ENCODE data around the gene HOXC6.

Gene HOXC6

DNA sequence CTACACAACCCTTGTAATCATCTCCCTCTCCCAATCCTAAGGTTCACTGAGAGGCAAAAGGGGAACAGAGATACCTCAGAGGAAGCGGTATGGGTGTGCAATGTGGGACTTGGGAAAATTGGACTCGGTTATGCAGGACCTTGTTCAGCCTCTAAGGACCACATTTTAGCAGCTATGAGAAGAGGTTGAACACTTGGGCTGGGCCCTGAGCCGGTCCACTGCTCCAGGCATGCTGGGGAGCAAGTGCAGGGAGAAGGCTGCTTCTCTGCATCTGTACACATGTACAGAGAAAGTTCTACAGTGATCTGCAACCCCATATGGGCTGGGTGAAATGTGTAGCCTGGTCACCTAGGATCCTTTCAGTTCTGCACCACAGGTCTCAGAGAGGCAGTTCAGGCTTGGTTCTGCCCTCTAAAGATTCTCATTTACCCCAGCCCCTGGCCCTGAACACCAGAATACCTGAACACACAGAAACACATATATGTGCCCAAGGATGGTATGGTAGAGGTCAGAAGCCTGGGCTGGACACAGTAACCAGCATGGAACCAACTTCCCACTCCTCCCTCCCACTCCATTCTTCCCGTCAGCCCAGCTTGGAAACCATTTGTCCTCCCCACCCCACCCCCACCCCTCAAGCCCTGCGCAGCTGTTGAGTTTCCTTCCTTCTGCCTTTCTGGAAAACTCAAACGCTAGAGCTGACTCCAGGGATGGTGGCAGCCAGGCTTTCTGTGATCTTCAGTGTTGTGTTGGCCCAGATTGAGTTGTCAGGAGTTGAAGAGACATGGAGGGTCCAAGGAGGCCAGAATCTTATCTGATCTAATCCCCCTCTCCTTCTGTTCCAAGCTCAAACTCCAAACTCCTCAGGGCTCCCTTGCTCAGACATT, 15.0 kb downstream of the HOXC6 start:
- DNase-seq (ENCODE audit: low read depth): no peak

DNA sequence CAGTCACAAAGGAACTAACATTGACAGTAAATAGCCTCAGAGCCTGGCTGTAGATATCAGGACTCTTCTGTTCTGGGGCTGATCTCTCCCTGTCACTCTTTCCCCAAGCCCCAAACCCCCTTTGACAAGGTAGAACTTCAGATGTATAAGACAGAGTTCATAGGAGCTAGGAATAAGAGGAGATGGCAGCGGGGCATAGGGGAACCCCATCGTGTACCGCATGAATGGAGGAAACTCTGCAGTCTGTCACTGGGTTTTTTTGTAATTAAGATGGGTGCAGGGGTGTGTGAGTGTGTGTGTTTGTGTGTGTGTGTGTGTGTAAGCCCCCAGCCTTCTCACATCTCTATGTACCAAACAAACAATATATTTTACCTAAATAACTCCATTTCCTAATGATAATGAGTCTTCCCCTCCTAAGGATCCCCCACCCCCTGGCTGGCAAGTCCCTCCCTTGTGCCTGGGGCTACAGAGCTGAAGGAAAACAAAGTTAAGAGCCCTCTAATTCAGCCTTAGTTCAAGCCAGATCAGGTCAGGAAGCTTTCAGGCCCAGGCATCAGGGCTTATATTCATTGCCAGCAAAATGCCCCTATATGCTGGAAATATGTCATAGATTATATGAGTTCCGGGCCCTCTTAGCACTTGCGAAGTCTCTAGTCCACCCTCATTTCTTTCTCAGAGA, 16.3 kb downstream of the HOXC6 start:
- DNase-seq (ENCODE audit: low read depth): no peak

DNA sequence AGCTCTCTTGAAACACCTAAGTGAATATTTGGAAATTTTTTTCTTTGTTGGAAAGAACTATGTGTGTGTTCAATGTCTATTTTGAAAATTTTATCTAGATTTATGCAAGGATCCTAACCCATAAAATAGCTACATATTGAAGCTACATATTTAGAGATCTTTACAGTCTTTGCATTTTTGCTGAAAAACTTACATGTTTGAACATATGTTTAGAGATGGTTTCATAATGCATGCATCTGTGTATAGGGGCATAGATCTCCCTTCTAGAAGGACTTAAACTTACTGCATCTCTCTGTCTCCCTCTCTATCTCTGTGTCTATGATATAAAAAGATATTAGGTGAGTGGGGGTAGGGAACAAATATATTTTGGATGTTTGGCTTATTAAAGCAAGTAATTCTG, 17.2 kb downstream of the HOXC6 start:
- no peak for DNase-seq (ENCODE audit: low read depth)

DNA sequence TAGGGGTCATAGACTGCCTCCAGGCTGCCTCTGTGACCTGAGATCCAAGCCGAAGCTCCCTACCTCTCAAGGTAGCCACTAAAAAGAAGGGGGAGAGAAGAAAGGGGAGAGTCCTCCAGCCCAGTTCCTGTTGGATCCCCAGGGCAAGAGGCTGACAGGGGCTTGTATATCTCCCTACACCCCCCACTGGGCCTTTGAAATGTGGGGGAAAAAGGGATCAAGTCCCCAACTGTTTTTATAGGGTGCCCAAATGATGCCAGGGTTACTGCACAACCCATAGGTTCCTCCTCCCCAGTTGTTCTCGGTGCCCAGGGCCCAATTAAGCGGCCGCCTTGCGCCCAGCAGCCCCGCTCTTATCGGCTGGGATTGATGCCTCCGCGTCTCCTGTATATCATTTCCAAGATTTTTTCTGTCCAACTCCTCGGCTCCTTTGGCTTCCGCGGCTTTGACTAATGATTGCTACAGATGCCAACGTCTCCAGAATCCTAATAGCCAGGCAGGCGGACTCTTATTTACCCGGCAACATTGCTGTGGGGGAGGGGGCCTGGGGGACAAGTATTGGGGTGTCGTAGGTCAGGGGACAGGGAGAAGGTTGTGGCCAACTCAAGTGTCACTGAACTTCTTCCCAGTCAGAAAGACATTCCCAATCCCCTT, 17.8 kb downstream of the HOXC6 start:
- no peak for DNase-seq (ENCODE audit: low read depth)

DNA sequence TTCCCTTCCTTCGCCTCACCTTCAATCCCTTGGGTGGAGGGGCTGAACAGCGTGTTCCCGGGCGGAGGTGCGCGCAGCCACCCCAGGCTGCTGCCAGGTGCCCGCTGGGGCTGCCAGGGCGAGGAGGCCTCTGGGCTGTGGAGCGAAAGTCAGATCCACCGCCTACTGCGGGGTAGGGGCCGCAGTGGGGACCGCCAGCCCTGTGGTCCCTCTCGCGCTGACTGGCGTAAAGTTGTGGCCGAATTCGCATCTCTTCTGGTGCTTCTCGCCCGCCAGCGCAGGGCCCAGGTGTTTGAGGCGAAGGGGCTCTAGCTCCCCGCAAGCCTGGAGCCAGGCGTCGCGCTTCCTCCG, 18.5 kb downstream of the HOXC6 start:
- no peak for DNase-seq (ENCODE audit: low read depth)

DNA sequence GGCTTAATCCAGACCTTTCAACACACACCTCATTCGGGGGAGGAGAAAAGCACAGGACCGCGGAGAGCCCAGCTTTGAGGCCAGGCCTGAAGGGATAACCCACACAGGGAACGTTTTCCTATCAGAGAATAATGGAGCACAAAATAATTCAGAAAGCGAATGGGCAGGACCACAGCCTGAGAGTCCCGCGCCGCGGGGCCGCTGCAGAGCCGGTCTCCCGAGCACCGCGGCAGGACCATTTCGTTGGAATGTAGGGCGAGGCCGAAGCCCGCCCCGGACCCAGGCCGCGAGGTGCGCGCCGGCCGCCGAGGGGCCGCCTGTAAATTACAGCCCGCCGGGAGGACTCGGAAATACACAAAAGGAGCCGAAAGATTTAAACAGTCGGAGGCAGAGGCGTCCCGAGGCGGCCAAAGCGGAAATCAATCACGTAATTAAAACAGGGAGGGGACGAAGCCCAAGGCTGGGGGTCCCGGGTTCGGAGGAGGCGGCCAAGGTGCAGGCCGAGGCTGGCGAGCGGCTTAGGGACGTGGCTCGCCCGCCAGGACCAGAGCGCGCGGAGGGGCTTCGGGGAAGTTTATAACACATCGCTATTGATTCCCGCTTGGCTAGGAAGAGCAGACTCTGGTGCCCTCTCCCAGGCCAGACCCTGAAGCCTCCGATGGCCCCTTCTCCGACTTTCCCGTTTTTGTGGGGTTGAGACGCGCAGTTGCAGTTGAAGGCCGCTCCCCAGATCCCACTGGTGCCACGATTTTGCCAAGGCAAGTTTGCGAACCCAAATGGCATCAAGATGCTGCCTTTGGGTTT, 19.1 kb downstream of the HOXC6 start:
- no peak for DNase-seq (ENCODE audit: low read depth)

DNA sequence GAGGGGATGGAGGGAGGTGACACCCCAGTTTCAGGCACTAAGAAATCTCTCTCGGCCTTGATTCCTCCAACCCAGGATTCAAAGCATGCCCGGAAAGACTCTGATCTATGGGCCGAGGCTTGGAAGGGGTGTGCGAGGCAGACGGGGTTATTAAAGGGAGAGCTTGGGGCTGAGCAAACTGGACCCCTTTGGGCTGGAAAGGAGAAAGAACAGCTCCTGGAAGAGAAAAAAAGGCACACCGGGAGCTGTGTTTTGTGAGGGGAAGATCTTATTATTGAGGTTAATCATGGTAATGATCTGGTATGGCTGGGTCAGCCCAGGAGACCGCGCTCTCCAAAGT, 19.7 kb downstream of the HOXC6 start:
- no peak for DNase-seq (ENCODE audit: low read depth)

DNA sequence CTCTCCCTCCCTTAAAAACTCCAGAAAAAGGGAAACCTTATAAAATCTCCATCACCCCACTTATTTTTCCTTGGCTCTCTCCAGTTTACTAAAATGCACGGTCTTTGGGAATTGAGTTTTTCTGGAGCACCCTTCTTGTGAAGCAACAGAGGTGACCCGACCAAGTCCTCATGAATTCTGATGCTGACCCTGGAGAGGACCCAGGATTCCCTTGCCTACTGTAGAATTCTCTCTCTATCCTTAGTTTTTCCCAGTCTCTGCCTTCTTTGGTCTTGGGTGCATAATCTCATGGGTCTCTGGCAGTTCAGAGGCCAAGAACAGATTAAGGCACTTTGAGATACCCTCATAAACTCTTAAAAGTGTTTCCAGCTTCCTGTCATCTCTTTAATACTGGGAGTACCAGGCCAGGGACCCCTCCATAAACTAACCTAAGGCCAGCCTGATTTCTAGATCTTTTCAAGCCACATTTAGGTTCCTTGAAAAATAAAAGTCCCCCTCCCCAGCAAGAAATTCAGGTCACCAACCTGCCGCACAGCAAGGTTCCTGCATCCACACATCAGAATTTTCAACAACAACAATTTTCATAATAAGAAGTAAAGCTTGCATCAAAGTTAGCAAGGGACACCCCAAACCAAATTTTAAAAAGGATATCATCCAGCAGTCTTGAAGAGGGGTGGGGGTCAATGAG, 20.3 kb downstream of the HOXC6 start:
- no peak for DNase-seq (ENCODE audit: low read depth)

DNA sequence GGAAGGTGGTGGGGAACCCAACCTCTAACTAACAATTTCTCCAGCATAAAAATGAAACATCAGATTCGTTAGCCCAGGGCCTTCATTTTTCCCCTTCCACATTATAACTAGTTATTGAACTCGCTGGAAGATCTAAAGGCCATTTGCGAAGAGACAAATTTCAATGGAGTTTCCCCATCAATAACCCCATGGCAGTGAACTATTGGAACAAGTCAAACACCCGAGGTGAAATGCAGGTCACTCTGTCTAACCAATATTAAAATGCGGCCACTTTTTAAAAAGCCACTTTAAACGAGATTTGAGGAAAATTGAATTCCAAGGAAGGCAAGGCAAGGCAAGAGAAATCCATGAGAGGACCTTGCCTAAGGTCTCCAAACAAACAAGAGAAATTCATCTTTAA, 20.9 kb downstream of the HOXC6 start:
- no peak for DNase-seq (ENCODE audit: low read depth)

DNA sequence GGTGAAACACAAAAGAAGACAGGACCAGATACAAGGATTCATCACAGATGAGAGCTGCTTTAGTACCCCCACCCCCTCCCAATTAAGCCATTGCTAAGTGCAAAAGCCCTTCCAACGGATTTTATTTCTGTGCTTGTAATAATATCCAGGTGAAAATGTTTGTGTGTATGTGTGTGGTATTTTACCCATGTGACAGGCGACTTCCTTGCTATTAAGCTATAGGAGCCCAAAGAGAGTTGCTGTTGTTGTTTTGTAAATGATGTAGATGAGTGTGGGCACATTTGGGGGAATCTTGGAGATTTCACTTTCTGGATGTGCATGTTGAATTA, 22.2 kb downstream of the HOXC6 start:
- no peak for DNase-seq (ENCODE audit: low read depth)

DNA sequence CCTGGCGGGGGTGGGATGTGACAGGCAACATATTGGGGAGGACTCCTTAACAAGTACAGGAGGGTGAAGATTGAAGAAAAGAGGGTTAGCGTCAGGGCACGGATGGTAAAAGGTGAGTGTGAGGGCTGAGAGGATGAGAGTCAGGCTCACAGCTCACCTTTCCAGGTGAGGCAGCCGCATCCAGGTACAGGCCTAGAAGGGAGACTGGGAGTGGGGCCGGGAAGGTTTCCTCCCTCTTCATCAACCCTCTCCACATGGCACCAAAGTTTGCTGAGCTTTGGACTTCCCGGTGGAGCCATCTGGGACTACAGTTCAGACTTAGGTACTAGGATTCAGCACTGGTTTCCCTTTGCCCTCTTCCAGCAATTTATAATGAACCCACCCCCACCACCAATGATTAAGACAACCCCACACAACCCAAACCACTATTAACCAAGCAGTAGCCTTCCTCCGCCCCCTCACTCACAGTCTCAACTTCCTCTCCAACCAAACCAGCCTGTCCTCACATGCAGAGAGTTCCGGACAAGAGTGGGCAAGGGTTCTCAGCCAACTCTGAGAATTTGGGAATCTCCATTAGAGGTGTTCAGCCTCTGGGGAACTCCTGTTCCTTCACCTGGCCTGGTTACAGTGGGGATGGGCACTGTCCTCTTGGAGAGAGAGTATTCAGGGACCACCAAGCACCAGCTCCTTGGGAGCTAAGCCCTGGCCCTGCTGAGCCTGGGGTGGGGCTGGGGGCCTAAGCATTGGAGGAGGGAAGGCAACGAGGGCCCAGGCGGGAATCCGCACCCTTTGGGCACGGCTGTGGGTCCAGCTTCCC, 23.0 kb downstream of the HOXC6 start:
- no peak for DNase-seq (ENCODE audit: low read depth)

DNA sequence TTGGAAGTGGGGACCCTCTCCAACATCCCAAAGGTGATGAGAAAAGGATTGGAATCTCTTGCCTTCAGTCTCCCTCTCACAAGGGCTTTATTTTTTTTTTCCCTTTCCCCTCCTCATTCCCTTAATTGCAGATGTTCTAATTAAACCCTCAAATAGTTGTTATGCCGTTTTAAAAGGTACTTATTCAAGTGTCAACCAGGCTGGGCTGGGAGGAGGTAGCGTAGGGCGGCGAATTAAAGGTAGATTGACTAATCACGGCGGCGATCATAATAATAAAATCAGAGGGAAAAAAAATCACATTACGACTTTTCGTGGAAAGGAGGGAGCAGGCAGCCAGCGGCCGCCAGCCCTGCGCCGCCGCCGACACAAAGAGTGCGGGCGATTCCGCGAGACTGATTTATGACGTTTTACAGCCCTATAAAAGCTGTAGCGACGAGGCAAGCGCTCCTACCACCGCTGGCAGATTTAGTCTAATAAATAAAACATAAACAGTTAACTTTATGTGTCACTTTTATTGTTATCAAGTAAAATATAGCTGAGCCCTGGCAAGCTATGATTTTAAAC, 23.7 kb downstream of the HOXC6 start:
- no peak for DNase-seq (ENCODE audit: low read depth)

DNA sequence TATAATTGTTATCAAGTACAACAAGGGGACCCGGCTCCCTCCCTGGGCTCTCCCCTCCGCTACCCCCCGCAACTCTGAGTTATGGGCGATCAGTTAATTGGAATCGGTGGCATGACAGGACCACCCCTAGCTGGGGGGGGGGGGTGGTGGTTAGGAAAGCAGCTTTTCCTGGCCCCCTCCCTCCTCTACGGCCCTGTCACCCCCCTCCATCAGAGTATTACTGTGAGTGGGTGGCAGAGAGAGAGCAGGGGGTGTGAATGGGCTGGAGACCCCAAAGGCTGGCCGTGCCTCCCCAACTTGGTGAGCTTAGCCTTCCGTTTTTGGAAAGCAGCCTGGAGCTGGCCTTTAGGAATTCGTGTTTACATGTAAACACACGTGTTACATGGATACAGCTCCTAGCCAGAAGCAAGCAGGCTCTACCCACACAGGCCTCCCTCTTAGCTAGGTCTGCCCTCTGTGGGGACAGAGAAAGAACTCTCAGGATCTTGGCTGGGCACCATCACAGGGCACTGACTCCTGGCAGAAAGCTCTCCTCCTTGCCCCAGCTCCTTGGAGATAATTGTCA, 24.3 kb downstream of the HOXC6 start:
- DNase-seq (ENCODE audit: low read depth): no peak

DNA sequence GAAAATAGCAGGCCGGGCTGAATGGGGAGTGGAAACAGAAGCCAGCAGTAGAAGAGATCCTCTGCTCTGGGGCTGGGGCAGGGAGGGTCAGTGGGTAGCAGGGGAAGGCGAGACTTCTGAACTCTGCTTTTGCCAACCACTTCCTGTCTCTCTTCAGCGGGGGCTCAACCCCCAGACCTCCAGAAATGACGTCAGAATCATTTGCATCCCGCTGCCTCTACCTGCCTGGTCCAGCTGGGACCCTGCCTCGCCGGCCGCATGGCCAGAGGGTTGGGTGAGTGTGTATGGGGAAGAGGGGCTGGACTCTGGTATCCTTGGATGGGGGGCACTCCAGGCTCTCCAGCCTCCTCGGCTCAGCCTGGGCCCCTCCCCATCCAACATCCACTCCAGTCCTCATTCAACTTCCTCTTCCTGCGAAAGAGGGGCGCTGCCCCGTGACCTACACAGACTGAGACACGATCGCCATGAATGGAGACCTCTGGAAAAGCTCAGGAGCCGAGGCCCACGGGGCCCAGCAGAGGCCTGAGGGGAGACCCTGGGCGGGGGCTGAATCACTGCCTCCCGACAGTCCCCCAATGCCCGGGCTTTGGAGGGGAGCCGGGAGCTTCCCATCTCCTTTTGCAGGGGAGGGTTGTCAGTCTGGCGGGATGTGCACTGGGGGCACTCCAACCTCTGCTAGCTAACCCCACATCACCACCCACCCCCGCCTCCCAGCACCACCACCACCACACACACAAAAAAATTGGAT, 24.9 kb downstream of the HOXC6 start:
- DNase-seq (ENCODE audit: low read depth): no peak

DNA sequence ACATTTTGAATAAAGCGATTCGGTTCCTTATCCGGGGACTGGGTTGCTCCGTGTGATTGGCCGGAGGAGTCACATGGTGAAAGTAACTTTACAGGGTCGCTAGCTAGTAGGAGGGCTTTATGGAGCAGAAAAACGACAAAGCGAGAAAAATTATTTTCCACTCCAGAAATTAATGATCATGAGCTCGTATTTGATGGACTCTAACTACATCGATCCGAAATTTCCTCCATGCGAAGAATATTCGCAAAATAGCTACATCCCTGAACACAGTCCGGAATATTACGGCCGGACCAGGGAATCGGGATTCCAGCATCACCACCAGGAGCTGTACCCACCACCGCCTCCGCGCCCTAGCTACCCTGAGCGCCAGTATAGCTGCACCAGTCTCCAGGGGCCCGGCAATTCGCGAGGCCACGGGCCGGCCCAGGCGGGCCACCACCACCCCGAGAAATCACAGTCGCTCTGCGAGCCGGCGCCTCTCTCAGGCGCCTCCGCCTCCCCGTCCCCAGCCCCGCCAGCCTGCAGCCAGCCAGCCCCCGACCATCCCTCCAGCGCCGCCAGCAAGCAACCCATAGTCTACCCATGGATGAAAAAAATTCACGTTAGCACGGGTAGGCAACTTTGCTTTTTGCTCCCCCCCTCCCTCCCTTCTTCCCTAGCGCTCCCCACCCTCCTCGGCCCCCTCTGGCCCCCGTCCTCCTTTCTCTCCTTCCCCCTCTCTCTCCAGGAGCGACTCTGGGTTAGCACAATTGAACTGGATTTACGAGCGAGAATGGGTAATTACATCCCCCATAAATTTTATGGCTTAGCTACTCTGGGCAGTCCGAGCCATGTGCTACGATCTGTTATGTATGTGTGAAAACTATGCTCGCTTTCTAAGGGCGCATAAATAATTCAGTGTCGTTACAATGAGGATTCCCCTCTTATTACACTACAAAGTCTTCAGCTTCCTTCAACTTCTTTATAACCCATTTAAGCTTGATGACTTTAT, 25.8 kb downstream of the HOXC6 start, which contains the start of gene HOXC4:
Gene HOXC4 (plus strand): TSS at position 85 of the 991 bp plus-strand sequence. CDS start 88 bp downstream, at position 173.
- DNase-seq (ENCODE audit: low read depth): no peak

DNA sequence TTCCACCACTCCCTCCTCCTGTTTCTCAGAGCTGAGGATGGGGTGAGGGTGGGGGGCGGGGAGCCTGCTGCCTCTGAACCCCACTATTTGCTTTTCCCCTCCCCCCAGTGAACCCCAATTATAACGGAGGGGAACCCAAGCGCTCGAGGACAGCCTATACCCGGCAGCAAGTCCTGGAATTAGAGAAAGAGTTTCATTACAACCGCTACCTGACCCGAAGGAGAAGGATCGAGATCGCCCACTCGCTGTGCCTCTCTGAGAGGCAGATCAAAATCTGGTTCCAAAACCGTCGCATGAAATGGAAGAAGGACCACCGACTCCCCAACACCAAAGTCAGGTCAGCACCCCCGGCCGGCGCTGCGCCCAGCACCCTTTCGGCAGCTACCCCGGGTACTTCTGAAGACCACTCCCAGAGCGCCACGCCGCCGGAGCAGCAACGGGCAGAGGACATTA, 26.5 kb downstream of the HOXC6 start:
- no peak for DNase-seq (ENCODE audit: low read depth)

DNA sequence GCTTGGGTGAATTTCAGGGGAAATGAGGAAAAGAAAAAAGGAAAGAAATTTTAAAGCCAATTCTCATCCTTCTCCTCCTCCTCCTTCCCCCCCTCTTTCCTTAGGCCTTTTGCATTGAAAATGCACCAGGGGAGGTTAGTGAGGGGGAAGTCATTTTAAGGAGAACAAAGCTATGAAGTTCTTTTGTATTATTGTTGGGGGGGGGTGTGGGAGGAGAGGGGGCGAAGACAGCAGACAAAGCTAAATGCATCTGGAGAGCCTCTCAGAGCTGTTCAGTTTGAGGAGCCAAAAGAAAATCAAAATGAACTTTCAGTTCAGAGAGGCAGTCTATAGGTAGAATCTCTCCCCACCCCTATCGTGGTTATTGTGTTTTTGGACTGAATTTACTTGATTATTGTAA, 27.3 kb downstream of the HOXC6 start:
- no peak for DNase-seq (ENCODE audit: low read depth)

DNA sequence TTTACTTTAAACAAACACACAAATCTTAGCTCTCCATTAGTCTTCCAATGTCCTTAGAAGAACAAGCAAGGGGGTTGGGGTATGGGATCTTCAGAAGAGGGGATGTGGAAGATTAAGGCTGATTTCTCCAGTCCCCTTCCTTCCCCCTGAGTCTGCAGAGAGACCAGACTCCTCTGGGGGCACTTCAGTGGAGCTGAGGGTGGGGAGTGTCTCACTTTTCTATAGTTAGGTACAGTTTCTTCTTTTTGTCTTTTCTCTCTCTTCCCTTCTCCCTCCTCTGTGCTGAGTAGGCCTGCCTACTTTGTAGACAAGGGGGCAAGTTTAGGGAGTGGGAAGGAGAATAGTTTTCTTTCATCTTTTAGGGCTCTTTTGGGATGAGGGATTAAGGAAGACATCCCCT, 27.9 kb downstream of the HOXC6 start:
- no peak for DNase-seq (ENCODE audit: low read depth)
